Measurements from ENCODE around the gene TEX264. TPM values are rescaled to one million over a fixed set of nuclear protein-coding genes. Genes with fewer than 3 reads are reported as not detected.

The TEX264 gene
- total and polyA plus RNA-seq, 2 experiments from 2014 or later, result 10.0 to 13.3 TPM

DNA sequence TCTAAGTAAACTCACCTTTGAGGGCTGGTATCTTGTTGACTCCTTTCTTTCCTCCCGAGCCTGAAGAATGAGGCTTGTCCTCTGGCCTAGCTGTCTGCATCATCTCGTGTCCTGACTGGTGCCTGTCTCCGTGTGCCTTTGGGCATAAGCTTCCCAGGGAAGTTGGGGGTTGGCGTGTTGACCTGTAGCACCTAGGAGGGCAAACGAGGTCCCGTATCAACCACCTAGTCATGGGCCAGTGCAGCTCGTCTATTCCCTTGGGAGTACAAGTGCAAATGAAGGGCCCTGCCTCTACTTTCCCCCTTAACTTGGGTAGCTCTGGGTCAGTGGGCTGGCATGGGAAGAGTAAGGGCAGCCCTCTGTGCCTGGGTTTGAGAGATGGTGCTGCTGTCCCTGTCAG is 8.7 kb downstream of the TEX264 start:
- Mint-ChIP-seq H3K4me3 (no peak overlapping the region), H3K27ac (no peak overlapping the region), H3K27me3 (ENCODE audit: insufficient read depth, low read depth, poor library complexity) (peaks cover 9% of the 10 kb centered on the region), H3K4me1 (peaks cover 16% of the 10 kb centered on the region), H3K9me3 (no peaks in the 10 kb centered on the region), H3K36me3 (ENCODE audit: low read depth) (no peaks in the 10 kb centered on the region; the same call in 2 of the 3 replicates)
- no peaks in the 10 kb centered on the region for H3K36me3 ChIP-seq (ENCODE audit: insufficient read depth)
- TF ChIP-seq ZNF331 (CRISPR knock-in tag; IDR thresholded peaks at IDR 0.05; ENCODE audit: low read depth) (no peak), NANOG (IDR thresholded peaks at IDR 0.05; ENCODE audit: borderline replicate concordance) (no peak), REST (IDR thresholded peaks at IDR 0.05; ENCODE audit: unreplicated experiment) (no peak), EZH2phosphoT487 (IDR thresholded peaks at IDR 0.05; ENCODE audit: unreplicated experiment) (no peak), EZH2 (IDR thresholded peaks at IDR 0.05; ENCODE audit: low read depth, unreplicated experiment) (no peak), ZNF114 (CRISPR knock-in tag; IDR thresholded peaks at IDR 0.05) (no peak), CREB1 (CRISPR knock-in tag; IDR thresholded peaks at IDR 0.05; ENCODE audit: low read depth) (no peak), JUNB (IDR thresholded peaks at IDR 0.05; ENCODE audit: unreplicated experiment) (no peak), POLR2AphosphoS5 (IDR thresholded peaks at IDR 0.05; ENCODE audit: low read depth) (no peak), STAT1 (IDR thresholded peaks at IDR 0.05; ENCODE audit: unreplicated experiment) (no peak)
- TF ChIP-seq, protein P1, sequence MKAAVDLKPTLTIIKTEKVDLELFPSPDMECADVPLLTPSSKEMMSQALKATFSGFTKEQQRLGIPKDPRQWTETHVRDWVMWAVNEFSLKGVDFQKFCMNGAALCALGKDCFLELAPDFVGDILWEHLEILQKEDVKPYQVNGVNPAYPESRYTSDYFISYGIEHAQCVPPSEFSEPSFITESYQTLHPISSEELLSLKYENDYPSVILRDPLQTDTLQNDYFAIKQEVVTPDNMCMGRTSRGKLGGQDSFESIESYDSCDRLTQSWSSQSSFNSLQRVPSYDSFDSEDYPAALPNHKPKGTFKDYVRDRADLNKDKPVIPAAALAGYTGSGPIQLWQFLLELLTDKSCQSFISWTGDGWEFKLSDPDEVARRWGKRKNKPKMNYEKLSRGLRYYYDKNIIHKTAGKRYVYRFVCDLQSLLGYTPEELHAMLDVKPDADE (IDR thresholded peaks at IDR 0.05), result no peak
- TF ChIP-seq, protein P2, sequence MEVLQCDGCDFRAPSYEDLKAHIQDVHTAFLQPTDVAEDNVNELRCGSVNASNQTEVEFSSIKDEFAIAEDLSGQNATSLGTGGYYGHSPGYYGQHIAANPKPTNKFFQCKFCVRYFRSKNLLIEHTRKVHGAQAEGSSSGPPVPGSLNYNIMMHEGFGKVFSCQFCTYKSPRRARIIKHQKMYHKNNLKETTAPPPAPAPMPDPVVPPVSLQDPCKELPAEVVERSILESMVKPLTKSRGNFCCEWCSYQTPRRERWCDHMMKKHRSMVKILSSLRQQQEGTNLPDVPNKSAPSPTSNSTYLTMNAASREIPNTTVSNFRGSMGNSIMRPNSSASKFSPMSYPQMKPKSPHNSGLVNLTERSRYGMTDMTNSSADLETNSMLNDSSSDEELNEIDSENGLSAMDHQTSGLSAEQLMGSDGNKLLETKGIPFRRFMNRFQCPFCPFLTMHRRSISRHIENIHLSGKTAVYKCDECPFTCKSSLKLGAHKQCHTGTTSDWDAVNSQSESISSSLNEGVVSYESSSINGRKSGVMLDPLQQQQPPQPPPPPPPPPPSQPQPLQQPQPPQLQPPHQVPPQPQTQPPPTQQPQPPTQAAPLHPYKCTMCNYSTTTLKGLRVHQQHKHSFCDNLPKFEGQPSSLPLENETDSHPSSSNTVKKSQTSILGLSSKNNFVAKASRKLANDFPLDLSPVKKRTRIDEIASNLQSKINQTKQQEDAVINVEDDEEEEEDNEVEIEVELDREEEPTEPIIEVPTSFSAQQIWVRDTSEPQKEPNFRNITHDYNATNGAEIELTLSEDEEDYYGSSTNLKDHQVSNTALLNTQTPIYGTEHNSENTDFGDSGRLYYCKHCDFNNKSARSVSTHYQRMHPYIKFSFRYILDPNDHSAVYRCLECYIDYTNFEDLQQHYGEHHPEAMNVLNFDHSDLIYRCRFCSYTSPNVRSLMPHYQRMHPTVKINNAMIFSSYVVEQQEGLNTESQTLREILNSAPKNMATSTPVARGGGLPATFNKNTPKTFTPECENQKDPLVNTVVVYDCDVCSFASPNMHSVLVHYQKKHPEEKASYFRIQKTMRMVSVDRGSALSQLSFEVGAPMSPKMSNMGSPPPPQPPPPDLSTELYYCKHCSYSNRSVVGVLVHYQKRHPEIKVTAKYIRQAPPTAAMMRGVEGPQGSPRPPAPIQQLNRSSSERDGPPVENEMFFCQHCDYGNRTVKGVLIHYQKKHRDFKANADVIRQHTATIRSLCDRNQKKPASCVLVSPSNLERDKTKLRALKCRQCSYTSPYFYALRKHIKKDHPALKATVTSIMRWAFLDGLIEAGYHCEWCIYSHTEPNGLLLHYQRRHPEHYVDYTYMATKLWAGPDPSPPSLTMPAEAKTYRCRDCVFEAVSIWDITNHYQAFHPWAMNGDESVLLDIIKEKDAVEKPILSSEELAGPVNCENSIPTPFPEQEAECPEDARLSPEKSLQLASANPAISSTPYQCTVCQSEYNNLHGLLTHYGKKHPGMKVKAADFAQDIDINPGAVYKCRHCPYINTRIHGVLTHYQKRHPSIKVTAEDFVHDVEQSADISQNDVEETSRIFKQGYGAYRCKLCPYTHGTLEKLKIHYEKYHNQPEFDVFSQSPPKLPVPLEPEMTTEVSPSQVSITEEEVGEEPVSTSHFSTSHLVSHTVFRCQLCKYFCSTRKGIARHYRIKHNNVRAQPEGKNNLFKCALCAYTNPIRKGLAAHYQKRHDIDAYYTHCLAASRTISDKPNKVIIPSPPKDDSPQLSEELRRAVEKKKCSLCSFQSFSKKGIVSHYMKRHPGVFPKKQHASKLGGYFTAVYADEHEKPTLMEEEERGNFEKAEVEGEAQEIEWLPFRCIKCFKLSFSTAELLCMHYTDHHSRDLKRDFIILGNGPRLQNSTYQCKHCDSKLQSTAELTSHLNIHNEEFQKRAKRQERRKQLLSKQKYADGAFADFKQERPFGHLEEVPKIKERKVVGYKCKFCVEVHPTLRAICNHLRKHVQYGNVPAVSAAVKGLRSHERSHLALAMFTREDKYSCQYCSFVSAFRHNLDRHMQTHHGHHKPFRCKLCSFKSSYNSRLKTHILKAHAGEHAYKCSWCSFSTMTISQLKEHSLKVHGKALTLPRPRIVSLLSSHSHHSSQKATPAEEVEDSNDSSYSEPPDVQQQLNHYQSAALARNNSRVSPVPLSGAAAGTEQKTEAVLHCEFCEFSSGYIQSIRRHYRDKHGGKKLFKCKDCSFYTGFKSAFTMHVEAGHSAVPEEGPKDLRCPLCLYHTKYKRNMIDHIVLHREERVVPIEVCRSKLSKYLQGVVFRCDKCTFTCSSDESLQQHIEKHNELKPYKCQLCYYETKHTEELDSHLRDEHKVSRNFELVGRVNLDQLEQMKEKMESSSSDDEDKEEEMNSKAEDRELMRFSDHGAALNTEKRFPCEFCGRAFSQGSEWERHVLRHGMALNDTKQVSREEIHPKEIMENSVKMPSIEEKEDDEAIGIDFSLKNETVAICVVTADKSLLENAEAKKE (CRISPR knock-in tag; IDR thresholded peaks at IDR 0.05), result no peak
- TF ChIP-seq, protein P3, sequence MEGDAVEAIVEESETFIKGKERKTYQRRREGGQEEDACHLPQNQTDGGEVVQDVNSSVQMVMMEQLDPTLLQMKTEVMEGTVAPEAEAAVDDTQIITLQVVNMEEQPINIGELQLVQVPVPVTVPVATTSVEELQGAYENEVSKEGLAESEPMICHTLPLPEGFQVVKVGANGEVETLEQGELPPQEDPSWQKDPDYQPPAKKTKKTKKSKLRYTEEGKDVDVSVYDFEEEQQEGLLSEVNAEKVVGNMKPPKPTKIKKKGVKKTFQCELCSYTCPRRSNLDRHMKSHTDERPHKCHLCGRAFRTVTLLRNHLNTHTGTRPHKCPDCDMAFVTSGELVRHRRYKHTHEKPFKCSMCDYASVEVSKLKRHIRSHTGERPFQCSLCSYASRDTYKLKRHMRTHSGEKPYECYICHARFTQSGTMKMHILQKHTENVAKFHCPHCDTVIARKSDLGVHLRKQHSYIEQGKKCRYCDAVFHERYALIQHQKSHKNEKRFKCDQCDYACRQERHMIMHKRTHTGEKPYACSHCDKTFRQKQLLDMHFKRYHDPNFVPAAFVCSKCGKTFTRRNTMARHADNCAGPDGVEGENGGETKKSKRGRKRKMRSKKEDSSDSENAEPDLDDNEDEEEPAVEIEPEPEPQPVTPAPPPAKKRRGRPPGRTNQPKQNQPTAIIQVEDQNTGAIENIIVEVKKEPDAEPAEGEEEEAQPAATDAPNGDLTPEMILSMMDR (conservative IDR thresholded peaks at IDR 0.05; ENCODE audit: low read depth in 2 of 2), result no peak
- H3K27ac ChIP-seq (ENCODE audit: low read depth), result no peak overlapping the region
- H3K9me2 ChIP-seq (ENCODE audit: insufficient read depth), result no peaks in the 10 kb centered on the region
- DNase-seq (ENCODE audit: low spot score), result no peak
- H2AFZ ChIP-seq, result no peak overlapping the region
- no peaks in the 10 kb centered on the region for H3K27me3 ChIP-seq (ENCODE audit: insufficient read depth)
- no peaks in the 10 kb centered on the region for H4K20me1 ChIP-seq (replicated peaks; ENCODE audit: insufficient read depth)
- H3K4me1 ChIP-seq (ENCODE audit: insufficient read depth), result no peaks in the 10 kb centered on the region; the same call in 1 of the 2 replicates
- no peak for ATAC-seq
- no peaks in the 10 kb centered on the region for H3F3A ChIP-seq (replicated peaks; ENCODE audit: low read depth)
- no peaks in the 10 kb centered on the region for H3K79me2 ChIP-seq (replicated peaks; ENCODE audit: insufficient read depth)
- no peak overlapping the region for H3K4me3 ChIP-seq
- H3K4me2 ChIP-seq, result no peak overlapping the region

Data from GM23338 (cell line).